ENCODE measurements around the gene ACVR1B. TPM values are rescaled to one million over a fixed set of nuclear protein-coding genes. Genes with fewer than 3 reads are reported as not detected.
"Not testable (repeated sequence)": the region's sequence is repeated elsewhere in the genome, so short reads cannot be mapped to it uniquely, and the experiment has no call there.

ACVR1B gene
- total and polyA plus RNA-seq, 4 donors: 4.0 to 21.9 (median 12.0) TPM

- Histone ChIP-seq H3K36me3 (ENCODE audit: control insufficient read depth in 4 of 4, insufficient read depth in 3 of 4, low read depth in 1 of 4, low read length in 3 of 4) (peaks cover 6 to 19% (median 14%) of the 10 kb centered on the region in 4 donors), H3K27me3 (ENCODE audit: control insufficient read depth in 4 of 4, insufficient read depth in 4 of 4, low read length in 3 of 4) (no peaks in the 10 kb centered on the region)
Measured at GRCh38 chr12:51977320-51977753, 25.8 kb downstream of the ACVR1B start.

GRCh38 chr12:51979306-51979705 lies 27.8 kb downstream of the ACVR1B start:
- Histone ChIP-seq H3K36me3 (ENCODE audit: control insufficient read depth in 4 of 4, insufficient read depth in 3 of 4, low read depth in 1 of 4, low read length in 3 of 4) (peaks cover 9 to 33% (median 30%) of the 10 kb centered on the region in 4 donors), H3K4me1 (ENCODE audit: control insufficient read depth in 4 of 4, insufficient read depth in 4 of 4, low read length in 3 of 4) (peaks cover 13 to 47% (median 38%) of the 10 kb centered on the region in 4 donors)
- not testable (repeated sequence) for H3K27me3 ChIP-seq (ENCODE audit: control insufficient read depth in 4 of 4, insufficient read depth in 4 of 4, low read length in 3 of 4); H3K9ac ChIP-seq (ENCODE audit: low read depth in 1 of 2, low read length in 2 of 2); H3K9me3 ChIP-seq (ENCODE audit: control insufficient read depth in 4 of 4, low read length in 3 of 4); H3K4me3 ChIP-seq (ENCODE audit: low read depth in 1 of 3, low read length in 3 of 3); H3K27ac ChIP-seq (ENCODE audit: low read depth in 1 of 2, low read length in 2 of 2); DNase-seq (ENCODE audit: low spot score)
- 95% methylated on average over 5 of the region's 5 CpGs for WGBS

More at GRCh38 chr12:51977320-51977753, 25.8 kb downstream of the ACVR1B start:
- Histone ChIP-seq H3K27ac (ENCODE audit: low read depth in 1 of 2, low read length in 2 of 2) (peak overlapping the region; percentile 72 to 87), H3K9ac (ENCODE audit: low read depth in 1 of 2, low read length in 2 of 2) (no peak overlapping the region), H3K4me1 (ENCODE audit: control insufficient read depth in 4 of 4, insufficient read depth in 4 of 4, low read length in 3 of 4) (peaks cover 23 to 66% (median 58%) of the 10 kb centered on the region in 4 donors), H3K9me3 (ENCODE audit: control insufficient read depth in 4 of 4, low read length in 3 of 4) (no peaks in the 10 kb centered on the region), H3K4me3 (ENCODE audit: low read depth in 1 of 3, low read length in 3 of 3) (no peak overlapping the region)
- no peak for DNase-seq (ENCODE audit: low spot score)
- WGBS: 74% methylated on average over 8 of the region's 8 CpGs
- TF ChIP-seq REST (IDR thresholded peaks at IDR 0.05) (peak; percentile 0), NR2F2 (IDR thresholded peaks at IDR 0.05) (no peak)

GRCh38 chr12:51980051-51980808 lies 28.7 kb downstream of the ACVR1B start:
- H3K27me3 ChIP-seq (ENCODE audit: control insufficient read depth in 4 of 4, insufficient read depth in 4 of 4, low read length in 3 of 4): no peaks in the 10 kb centered on the region
- no peak overlapping the region for H3K4me3 ChIP-seq (ENCODE audit: low read depth in 1 of 3, low read length in 3 of 3)
- H3K4me1 ChIP-seq (ENCODE audit: control insufficient read depth in 4 of 4, insufficient read depth in 4 of 4, low read length in 3 of 4): peaks cover 7 to 37% (median 31%) of the 10 kb centered on the region in 4 donors
- TF ChIP-seq GABPA (IDR thresholded peaks at IDR 0.05 in 1 of 2, conservative IDR thresholded peaks at IDR 0.05 in 1 of 2) (peak in 1 of 2 donors; percentile 36), MAX (IDR thresholded peaks at IDR 0.05) (peak; percentile 48), RAD21 (IDR thresholded peaks at IDR 0.05) (peak; percentile 99), RXRA (IDR thresholded peaks at IDR 0.05) (peak; percentile 27 to 49), EGR1 (IDR thresholded peaks at IDR 0.05; ENCODE audit: low read depth in 2 of 2) (no peak), FOXA2 (IDR thresholded peaks at IDR 0.05) (peak; percentile 18), ZBTB33 (IDR thresholded peaks at IDR 0.05) (no peak), NR2F2 (IDR thresholded peaks at IDR 0.05) (no peak), HNF4A (conservative IDR thresholded peaks at IDR 0.05) (peak in 1 of 2 donors; percentile 30), FOXA1 (IDR thresholded peaks at IDR 0.05) (peak; percentile 33), CTCF (IDR thresholded peaks at IDR 0.05; ENCODE audit: low read depth, low read length, missing input control) (peak; percentile 98)
- 22% methylated on average over 7 of the region's 7 CpGs for WGBS
- no peak overlapping the region for H3K27ac ChIP-seq (ENCODE audit: low read depth in 1 of 2, low read length in 2 of 2)
- no peaks in the 10 kb centered on the region for H3K9me3 ChIP-seq (ENCODE audit: control insufficient read depth in 4 of 4, low read length in 3 of 4)
- peak; percentile 59 for DNase-seq (ENCODE audit: low spot score)
- H3K9ac ChIP-seq (ENCODE audit: low read depth in 1 of 2, low read length in 2 of 2): peak overlapping the region in 1 of 2 donors; percentile 2
- peaks cover 12 to 42% (median 39%) of the 10 kb centered on the region in 4 donors for H3K36me3 ChIP-seq (ENCODE audit: control insufficient read depth in 4 of 4, insufficient read depth in 3 of 4, low read depth in 1 of 4, low read length in 3 of 4)

Data from liver (tissue), 9 donors.